HEK293 (cell line): ENCODE data around the gene PREX1.

Source experiments
- CTCF ChIA-PET: fragments of 350-600 bp; formaldehyde crosslinking; extraction: SDS; loops from one replicate; lab custom pipeline; 2021; ENCODE audit warnings: antibody characterized with exemption; lab: Yijun Ruan, JAX
- POLR2A ChIA-PET: fragments of 300-600 bp; formaldehyde crosslinking; extraction: SDS; loops from one replicate; lab custom pipeline; 2020; ENCODE audit warnings: antibody characterized with exemption, inconsistent platforms; lab: Yijun Ruan, JAX
- H3K27ac ChIP-seq: fragments of 200-500 bp; sonication (Bioruptor generic); 2 replicates; pipeline ENCODE4 v1.5.1; 2014; ENCODE audit warnings: low read depth, low read length, control low read depth, inconsistent platforms; ENCODE audit errors: extremely low read depth
- H3K36me3 ChIP-seq, 2 experiments: fragments of 200-500 bp in 1 of 2; sonication (Bioruptor generic) in 1 of 2; 1 replicate in 1 of 2; 2 replicates in 1 of 2; pipeline ENCODE4 v1.5.1; 2014 to 2017; ENCODE audit warnings: inconsistent platforms in 2 of 2, low read length in 2 of 2; ENCODE audit not compliant: control insufficient read depth in 2 of 2, insufficient read depth in 1 of 2
- H3K4me1 ChIP-seq: fragments of 200-500 bp; sonication (Bioruptor generic); 2 replicates; pipeline ENCODE4 v1.5.1; 2014; ENCODE audit warnings: mild to moderate bottlenecking, low read length, inconsistent platforms; ENCODE audit not compliant: control insufficient read depth, insufficient read depth
- H3K4me3 ChIP-seq: 2 replicates; pipeline ENCODE4 v1.5.1; 2011; ENCODE audit warnings: low read depth, mild to moderate bottlenecking, control low read depth, low read length, moderate library complexity
- H3K9me3 ChIP-seq: fragments of 200-500 bp; sonication (Bioruptor generic); 2 replicates; pipeline ENCODE4 v1.5.1; 2014; ENCODE audit warnings: low read depth, low read length, inconsistent platforms; ENCODE audit not compliant: control insufficient read depth, insufficient read depth
- HOXC10 ChIP-seq: sonication (generic); formaldehyde crosslinking; IDR thresholded peaks from 2 replicates; pipeline ENCODE4 v1.8.1; 2023; ENCODE audit warnings: mild to moderate bottlenecking, missing genetic modification reagents
- MZF1 ChIP-seq: fragments of 450-650 bp; formaldehyde crosslinking; IDR thresholded peaks from 2 replicates; pipeline ENCODE4 v1.5.1; 2017; ENCODE audit warnings: missing biosample characterization, missing genetic modification characterization, borderline replicate concordance
- REPIN1 ChIP-seq: fragments of 450-650 bp; formaldehyde crosslinking; IDR thresholded peaks from 2 replicates; pipeline ENCODE4 v1.5.1; 2017; ENCODE audit warnings: missing biosample characterization, missing genetic modification characterization, low read depth
- SETDB1 ChIP-seq: IDR thresholded peaks from one replicate; pipeline ENCODE4 v1.6.1; 2017; ENCODE audit warnings: mild to moderate bottlenecking, low read length, moderate library complexity, mixed read lengths; ENCODE audit not compliant: insufficient read length
- ZIC2 ChIP-seq: fragments of 450-650 bp; formaldehyde crosslinking; IDR thresholded peaks from 2 replicates; pipeline ENCODE4 v1.5.1; 2016; ENCODE audit warnings: missing biosample characterization, missing genetic modification characterization
- ZNF2 ChIP-seq: fragments of 450-650 bp; formaldehyde crosslinking; IDR thresholded peaks from 2 replicates; pipeline ENCODE4 v1.5.1; 2016; ENCODE audit warnings: missing biosample characterization, missing genetic modification characterization
- ZNF391 ChIP-seq: fragments of 450-650 bp; formaldehyde crosslinking; IDR thresholded peaks from 2 replicates; pipeline ENCODE4 v1.5.1; 2016; ENCODE audit warnings: low read depth, missing biosample characterization, missing genetic modification characterization, borderline replicate concordance
- ZNF394 ChIP-seq: fragments of 450-650 bp; formaldehyde crosslinking; IDR thresholded peaks from 2 replicates; pipeline ENCODE4 v1.5.1; 2016; ENCODE audit warnings: missing biosample characterization, missing genetic modification characterization, mild to moderate bottlenecking, moderate library complexity, borderline replicate concordance
- ZNF514 ChIP-seq: fragments of 450-650 bp; formaldehyde crosslinking; IDR thresholded peaks from 2 replicates; pipeline ENCODE4 v1.5.1; 2016; ENCODE audit warnings: missing biosample characterization, missing genetic modification characterization
- ZNF530 ChIP-seq: fragments of 450-650 bp; formaldehyde crosslinking; IDR thresholded peaks from 2 replicates; pipeline ENCODE4 v1.5.1; 2016; ENCODE audit warnings: low read depth, missing biosample characterization, missing genetic modification characterization
- ZNF610 ChIP-seq: fragments of 450-650 bp; formaldehyde crosslinking; IDR thresholded peaks from 2 replicates; pipeline ENCODE4 v1.5.1; 2016; ENCODE audit warnings: missing biosample characterization, missing genetic modification characterization, borderline replicate concordance
- ZNF621 ChIP-seq: fragments of 450-650 bp; formaldehyde crosslinking; IDR thresholded peaks from 2 replicates; pipeline ENCODE4 v1.5.1; 2017; ENCODE audit warnings: missing biosample characterization, missing genetic modification characterization
- ZNF664 ChIP-seq: fragments of 450-650 bp; formaldehyde crosslinking; IDR thresholded peaks from 2 replicates; pipeline ENCODE4 v1.5.1; 2016; ENCODE audit warnings: missing biosample characterization, missing genetic modification characterization
- TF ChIP-seq, protein P1 (sequence below): fragments of 450-650 bp; formaldehyde crosslinking; IDR thresholded peaks from 2 replicates; pipeline ENCODE4 v1.5.1; 2017; ENCODE audit warnings: missing biosample characterization, missing genetic modification characterization
- TF ChIP-seq, protein P2 (sequence below): fragments of 450-650 bp; formaldehyde crosslinking; IDR thresholded peaks from 2 replicates; pipeline ENCODE4 v1.5.0; 2017; ENCODE audit warnings: missing biosample characterization, missing genetic modification characterization, borderline replicate concordance
- TF ChIP-seq, protein P3 (sequence below): fragments of 450-650 bp; formaldehyde crosslinking; conservative IDR thresholded peaks from 2 replicates; pipeline ENCODE4 v1.5.1; 2016; ENCODE audit warnings: low read depth, missing biosample characterization, missing genetic modification characterization
- TF ChIP-seq, protein P4 (sequence below): fragments of 450-650 bp; formaldehyde crosslinking; IDR thresholded peaks from 2 replicates; pipeline ENCODE4; 2016; ENCODE audit warnings: missing biosample characterization, missing genetic modification characterization
- TF ChIP-seq, protein P5 (sequence below): sonication (generic); formaldehyde crosslinking; IDR thresholded peaks from 2 replicates; pipeline ENCODE4 v1.8.1; 2022; ENCODE audit warnings: mild to moderate bottlenecking, moderate library complexity, missing genetic modification reagents
- TF ChIP-seq, protein P6 (sequence below): fragments of 450-650 bp; formaldehyde crosslinking; IDR thresholded peaks from 2 replicates; pipeline ENCODE4 v1.5.1; 2016; ENCODE audit warnings: missing biosample characterization, missing genetic modification characterization

Gene PREX1

DNA sequence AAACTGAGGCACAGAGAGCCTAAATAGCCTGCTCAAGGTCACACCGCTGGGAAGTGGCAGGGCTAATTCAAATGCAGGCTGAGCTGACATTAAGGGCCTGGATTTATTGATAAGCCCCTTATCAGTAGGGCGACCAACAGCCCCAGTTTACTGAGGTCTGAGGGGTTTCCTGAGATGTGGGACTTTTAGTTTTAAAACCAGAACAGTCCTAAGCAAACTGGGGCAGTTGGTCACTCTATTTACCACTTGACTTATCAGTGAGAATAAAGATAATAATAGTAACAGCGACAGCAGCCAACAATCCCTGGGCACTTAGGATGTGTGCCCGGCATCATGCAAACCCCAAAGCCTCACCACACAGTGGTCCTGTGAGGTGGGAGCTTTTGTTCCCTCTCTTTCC is 27.6 kb downstream of the PREX1 start (continued):
- TF ChIP-seq, protein P1, sequence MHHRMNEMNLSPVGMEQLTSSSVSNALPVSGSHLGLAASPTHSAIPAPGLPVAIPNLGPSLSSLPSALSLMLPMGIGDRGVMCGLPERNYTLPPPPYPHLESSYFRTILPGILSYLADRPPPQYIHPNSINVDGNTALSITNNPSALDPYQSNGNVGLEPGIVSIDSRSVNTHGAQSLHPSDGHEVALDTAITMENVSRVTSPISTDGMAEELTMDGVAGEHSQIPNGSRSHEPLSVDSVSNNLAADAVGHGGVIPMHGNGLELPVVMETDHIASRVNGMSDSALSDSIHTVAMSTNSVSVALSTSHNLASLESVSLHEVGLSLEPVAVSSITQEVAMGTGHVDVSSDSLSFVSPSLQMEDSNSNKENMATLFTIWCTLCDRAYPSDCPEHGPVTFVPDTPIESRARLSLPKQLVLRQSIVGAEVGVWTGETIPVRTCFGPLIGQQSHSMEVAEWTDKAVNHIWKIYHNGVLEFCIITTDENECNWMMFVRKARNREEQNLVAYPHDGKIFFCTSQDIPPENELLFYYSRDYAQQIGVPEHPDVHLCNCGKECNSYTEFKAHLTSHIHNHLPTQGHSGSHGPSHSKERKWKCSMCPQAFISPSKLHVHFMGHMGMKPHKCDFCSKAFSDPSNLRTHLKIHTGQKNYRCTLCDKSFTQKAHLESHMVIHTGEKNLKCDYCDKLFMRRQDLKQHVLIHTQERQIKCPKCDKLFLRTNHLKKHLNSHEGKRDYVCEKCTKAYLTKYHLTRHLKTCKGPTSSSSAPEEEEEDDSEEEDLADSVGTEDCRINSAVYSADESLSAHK (tag by site-specific recombination), result no peak
- TF ChIP-seq ZIC2 (tag by site-specific recombination), result no peak
- TF ChIP-seq, protein P2, sequence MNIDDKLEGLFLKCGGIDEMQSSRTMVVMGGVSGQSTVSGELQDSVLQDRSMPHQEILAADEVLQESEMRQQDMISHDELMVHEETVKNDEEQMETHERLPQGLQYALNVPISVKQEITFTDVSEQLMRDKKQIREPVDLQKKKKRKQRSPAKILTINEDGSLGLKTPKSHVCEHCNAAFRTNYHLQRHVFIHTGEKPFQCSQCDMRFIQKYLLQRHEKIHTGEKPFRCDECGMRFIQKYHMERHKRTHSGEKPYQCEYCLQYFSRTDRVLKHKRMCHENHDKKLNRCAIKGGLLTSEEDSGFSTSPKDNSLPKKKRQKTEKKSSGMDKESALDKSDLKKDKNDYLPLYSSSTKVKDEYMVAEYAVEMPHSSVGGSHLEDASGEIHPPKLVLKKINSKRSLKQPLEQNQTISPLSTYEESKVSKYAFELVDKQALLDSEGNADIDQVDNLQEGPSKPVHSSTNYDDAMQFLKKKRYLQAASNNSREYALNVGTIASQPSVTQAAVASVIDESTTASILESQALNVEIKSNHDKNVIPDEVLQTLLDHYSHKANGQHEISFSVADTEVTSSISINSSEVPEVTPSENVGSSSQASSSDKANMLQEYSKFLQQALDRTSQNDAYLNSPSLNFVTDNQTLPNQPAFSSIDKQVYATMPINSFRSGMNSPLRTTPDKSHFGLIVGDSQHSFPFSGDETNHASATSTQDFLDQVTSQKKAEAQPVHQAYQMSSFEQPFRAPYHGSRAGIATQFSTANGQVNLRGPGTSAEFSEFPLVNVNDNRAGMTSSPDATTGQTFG (tag by site-specific recombination), result no peak
- no peak for TF ChIP-seq SETDB1

DNA sequence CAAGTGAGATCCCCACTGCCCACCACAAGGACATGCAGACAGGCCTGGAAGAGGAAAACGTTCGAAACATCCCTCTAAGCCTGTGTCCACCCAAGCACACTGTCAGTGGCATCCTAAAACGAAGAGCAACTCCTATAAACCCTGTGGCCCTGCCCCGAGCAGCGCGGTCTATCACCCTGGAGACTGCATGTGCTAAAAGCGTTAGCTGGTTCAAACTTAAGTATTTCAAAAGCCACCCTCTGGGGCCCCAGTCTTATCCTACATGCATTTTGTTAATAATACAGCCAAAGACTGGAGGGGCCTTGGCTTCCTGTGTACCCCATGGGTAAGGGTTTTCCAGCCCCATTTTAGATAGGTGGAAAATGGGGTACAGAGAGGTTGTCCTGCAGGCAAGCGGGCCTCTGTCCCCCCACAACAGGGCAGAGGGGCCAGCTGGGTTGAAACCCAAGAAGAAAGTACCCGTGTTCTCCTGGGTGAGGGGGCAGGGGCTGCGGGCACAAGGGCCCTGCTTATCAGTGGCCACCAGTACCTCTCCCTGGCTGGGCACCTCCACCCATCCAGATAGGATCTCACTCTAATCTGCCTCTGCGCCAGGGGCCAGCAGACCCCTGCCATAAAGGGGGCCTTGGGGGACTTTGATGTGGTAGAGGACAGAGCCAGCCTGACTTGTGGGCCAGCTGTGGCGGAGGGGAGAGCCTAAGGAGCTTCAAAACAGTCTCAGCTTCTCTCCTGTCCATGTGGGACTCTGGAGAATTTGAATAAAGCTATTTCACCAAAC is 28.3 kb downstream of the PREX1 start:
- Histone ChIP-seq H3K27ac (no peak overlapping the region), H3K4me3 (no peak overlapping the region), H3K36me3 (no peaks in the 10 kb centered on the region), H3K9me3 (no peaks in the 10 kb centered on the region), H3K4me1 (no peaks in the 10 kb centered on the region)
- CTCF ChIA-PET, result interaction anchor here (0.6 kb wide), 1 partner anchor 47 kb away, joined by 3 read pairs; no protein-coding TSS in a partner anchor
- POLR2A ChIA-PET, result no interaction called here
- no peak for TF ChIP-seq ZNF610
- TF ChIP-seq ZNF514 (tag by site-specific recombination), result no peak
- TF ChIP-seq ZNF2 (tag by site-specific recombination), result no peak
- TF ChIP-seq, protein P3, sequence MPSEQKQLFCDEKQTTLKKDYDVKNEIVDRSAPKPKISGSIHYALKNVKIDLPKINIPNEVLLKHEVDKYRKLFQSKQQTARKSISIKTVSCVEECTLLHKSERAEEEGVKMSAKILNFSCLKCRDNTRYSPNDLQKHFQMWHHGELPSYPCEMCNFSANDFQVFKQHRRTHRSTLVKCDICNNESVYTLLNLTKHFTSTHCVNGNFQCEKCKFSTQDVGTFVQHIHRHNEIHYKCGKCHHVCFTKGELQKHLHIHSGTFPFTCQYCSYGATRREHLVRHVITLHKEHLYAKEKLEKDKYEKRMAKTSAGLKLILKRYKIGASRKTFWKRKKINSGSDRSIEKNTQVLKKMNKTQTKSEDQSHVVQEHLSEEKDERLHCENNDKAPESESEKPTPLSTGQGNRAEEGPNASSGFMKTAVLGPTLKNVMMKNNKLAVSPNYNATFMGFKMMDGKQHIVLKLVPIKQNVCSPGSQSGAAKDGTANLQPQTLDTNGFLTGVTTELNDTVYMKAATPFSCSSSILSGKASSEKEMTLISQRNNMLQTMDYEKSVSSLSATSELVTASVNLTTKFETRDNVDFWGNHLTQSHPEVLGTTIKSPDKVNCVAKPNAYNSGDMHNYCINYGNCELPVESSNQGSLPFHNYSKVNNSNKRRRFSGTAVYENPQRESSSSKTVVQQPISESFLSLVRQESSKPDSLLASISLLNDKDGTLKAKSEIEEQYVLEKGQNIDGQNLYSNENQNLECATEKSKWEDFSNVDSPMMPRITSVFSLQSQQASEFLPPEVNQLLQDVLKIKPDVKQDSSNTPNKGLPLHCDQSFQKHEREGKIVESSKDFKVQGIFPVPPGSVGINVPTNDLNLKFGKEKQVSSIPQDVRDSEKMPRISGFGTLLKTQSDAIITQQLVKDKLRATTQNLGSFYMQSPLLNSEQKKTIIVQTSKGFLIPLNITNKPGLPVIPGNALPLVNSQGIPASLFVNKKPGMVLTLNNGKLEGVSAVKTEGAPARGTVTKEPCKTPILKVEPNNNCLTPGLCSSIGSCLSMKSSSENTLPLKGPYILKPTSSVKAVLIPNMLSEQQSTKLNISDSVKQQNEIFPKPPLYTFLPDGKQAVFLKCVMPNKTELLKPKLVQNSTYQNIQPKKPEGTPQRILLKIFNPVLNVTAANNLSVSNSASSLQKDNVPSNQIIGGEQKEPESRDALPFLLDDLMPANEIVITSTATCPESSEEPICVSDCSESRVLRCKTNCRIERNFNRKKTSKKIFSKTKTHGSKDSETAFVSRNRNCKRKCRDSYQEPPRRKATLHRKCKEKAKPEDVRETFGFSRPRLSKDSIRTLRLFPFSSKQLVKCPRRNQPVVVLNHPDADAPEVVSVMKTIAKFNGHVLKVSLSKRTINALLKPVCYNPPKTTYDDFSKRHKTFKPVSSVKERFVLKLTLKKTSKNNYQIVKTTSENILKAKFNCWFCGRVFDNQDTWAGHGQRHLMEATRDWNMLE (tag by site-specific recombination), result no peak
- TF ChIP-seq REPIN1, result no peak
- TF ChIP-seq HOXC10, result no peak
- TF ChIP-seq, protein P4, sequence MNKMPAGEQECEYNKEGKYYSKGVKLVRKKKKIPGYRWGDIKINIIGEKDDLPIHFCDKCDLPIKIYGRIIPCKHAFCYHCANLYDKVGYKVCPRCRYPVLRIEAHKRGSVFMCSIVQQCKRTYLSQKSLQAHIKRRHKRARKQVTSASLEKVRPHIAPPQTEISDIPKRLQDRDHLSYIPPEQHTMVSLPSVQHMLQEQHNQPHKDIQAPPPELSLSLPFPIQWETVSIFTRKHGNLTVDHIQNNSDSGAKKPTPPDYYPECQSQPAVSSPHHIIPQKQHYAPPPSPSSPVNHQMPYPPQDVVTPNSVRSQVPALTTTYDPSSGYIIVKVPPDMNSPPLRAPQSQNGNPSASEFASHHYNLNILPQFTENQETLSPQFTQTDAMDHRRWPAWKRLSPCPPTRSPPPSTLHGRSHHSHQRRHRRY, result no peak
- TF ChIP-seq ZNF621 (tag by site-specific recombination), result no peak
- no peak for TF ChIP-seq ZNF394 (tag by site-specific recombination)
- no peak for TF ChIP-seq ZNF530 (tag by site-specific recombination)
- TF ChIP-seq, protein P5, sequence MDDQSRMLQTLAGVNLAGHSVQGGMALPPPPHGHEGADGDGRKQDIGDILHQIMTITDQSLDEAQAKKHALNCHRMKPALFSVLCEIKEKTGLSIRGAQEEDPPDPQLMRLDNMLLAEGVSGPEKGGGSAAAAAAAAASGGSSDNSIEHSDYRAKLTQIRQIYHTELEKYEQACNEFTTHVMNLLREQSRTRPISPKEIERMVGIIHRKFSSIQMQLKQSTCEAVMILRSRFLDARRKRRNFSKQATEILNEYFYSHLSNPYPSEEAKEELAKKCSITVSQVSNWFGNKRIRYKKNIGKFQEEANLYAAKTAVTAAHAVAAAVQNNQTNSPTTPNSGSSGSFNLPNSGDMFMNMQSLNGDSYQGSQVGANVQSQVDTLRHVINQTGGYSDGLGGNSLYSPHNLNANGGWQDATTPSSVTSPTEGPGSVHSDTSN (CRISPR knock-in tag), result no peak
- TF ChIP-seq ZNF664 (tag by site-specific recombination), result no peak
- TF ChIP-seq ZNF391 (tag by site-specific recombination), result no peak
- TF ChIP-seq, protein P6, sequence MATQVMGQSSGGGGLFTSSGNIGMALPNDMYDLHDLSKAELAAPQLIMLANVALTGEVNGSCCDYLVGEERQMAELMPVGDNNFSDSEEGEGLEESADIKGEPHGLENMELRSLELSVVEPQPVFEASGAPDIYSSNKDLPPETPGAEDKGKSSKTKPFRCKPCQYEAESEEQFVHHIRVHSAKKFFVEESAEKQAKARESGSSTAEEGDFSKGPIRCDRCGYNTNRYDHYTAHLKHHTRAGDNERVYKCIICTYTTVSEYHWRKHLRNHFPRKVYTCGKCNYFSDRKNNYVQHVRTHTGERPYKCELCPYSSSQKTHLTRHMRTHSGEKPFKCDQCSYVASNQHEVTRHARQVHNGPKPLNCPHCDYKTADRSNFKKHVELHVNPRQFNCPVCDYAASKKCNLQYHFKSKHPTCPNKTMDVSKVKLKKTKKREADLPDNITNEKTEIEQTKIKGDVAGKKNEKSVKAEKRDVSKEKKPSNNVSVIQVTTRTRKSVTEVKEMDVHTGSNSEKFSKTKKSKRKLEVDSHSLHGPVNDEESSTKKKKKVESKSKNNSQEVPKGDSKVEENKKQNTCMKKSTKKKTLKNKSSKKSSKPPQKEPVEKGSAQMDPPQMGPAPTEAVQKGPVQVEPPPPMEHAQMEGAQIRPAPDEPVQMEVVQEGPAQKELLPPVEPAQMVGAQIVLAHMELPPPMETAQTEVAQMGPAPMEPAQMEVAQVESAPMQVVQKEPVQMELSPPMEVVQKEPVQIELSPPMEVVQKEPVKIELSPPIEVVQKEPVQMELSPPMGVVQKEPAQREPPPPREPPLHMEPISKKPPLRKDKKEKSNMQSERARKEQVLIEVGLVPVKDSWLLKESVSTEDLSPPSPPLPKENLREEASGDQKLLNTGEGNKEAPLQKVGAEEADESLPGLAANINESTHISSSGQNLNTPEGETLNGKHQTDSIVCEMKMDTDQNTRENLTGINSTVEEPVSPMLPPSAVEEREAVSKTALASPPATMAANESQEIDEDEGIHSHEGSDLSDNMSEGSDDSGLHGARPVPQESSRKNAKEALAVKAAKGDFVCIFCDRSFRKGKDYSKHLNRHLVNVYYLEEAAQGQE (tag by site-specific recombination), result no peak
- no peak for TF ChIP-seq MZF1 (tag by site-specific recombination)
